Esophagus (tissue), 2 donors: ENCODE measurements around the gene SACM1L. TPM values are rescaled to one million over a fixed set of nuclear protein-coding genes. Genes with fewer than 3 reads are reported as not detected.

Experiments
- H3K27ac ChIP-seq, 2 donors: one replicate each; pipeline ENCODE4 v1.5.1; 2013; ENCODE audit warnings: low read depth in 2 of 2, mild to moderate bottlenecking in 2 of 2, inconsistent platforms in 1 of 2, low read length in 1 of 2, moderate library complexity in 1 of 2
- H3K27me3 ChIP-seq, 2 donors: one replicate each; pipeline ENCODE4 v1.6.1; 2013; ENCODE audit warnings: low read length in 2 of 2, control low read depth in 1 of 2, mild to moderate bottlenecking in 1 of 2; ENCODE audit not compliant: insufficient read depth in 2 of 2, control insufficient read depth in 1 of 2
- H3K36me3 ChIP-seq, 2 donors: one replicate each; pipeline ENCODE4 v1.6.1; 2013; ENCODE audit warnings: low read length in 1 of 2; ENCODE audit not compliant: control insufficient read depth in 2 of 2, insufficient read depth in 2 of 2
- H3K4me1 ChIP-seq, 2 donors: one replicate each; pipeline ENCODE4 v1.6.1; 2013; ENCODE audit warnings: low read length in 1 of 2; ENCODE audit not compliant: control insufficient read depth in 2 of 2, insufficient read depth in 2 of 2
- H3K4me3 ChIP-seq, 2 donors: one replicate each; pipeline ENCODE4 v1.5.1; 2013; ENCODE audit warnings: low read length in 2 of 2, mild to moderate bottlenecking in 2 of 2, low read depth in 1 of 2, moderate library complexity in 1 of 2
- H3K9me3 ChIP-seq, 2 donors: one replicate each; pipeline ENCODE4 v1.6.1; 2013; ENCODE audit warnings: mild to moderate bottlenecking in 2 of 2, low read depth in 1 of 2, low read length in 1 of 2, moderate library complexity in 1 of 2; ENCODE audit not compliant: control insufficient read depth in 2 of 2, insufficient read depth in 1 of 2
- whole genome bisulfite sequencing, 2 donors: extraction: QIAGEN DNeasy Blood & Tissue Kit; methylation state at CpG; one replicate each; pipeline ENCODE4 v1.1.7; 2013; 5-methylcytosine and 5-hydroxymethylcytosine counted together
- polyA plus RNA-seq, 2 donors: library from polyadenylated mRNA; stranded (reverse); fragments of 200-250 nt; gene quantifications; one replicate each; pipeline ENCODE4 v1.2.3, GENCODE V29; 2013
- donor health status: healthy with polysubstance abuse.
- donor health status: Bipolar disorder and iron deficiency.

SACM1L gene
- polyA plus RNA-seq, 2 donors, result 14.1 to 16.9 TPM

GRCh38 chr3:45758871-45759270, 69.7 kb downstream of the SACM1L start:
- H3K9me3 ChIP-seq, result no peaks in the 10 kb centered on the region
- WGBS, 2 donors, result 85 to 86% methylated on average over 16 of the region's 16 CpGs

GRCh38 chr3:45759851-45760250, 70.7 kb downstream of the SACM1L start:
- WGBS, 2 donors, result 88 to 91% methylated on average over 12 of the region's 12 CpGs
- Histone ChIP-seq H3K4me1 (no peaks in the 10 kb centered on the region), H3K27ac (no peak overlapping the region), H3K9me3 (no peaks in the 10 kb centered on the region), H3K4me3 (no peak overlapping the region), H3K27me3 (no peaks in the 10 kb centered on the region), H3K36me3 (no peaks in the 10 kb centered on the region)

More at GRCh38 chr3:45758871-45759270, 69.7 kb downstream of the SACM1L start:
- H3K4me3 ChIP-seq, result no peak overlapping the region
- H3K27ac ChIP-seq, result no peak overlapping the region
- H3K27me3 ChIP-seq, result no peaks in the 10 kb centered on the region
- H3K4me1 ChIP-seq, result no peaks in the 10 kb centered on the region
- no peaks in the 10 kb centered on the region for H3K36me3 ChIP-seq

- Histone ChIP-seq H3K27me3 (no peaks in the 10 kb centered on the region), H3K9me3 (no peaks in the 10 kb centered on the region), H3K4me3 (no peak overlapping the region), H3K4me1 (no peaks in the 10 kb centered on the region), H3K36me3 (no peaks in the 10 kb centered on the region), H3K27ac (no peak overlapping the region)
- WGBS, 2 donors, result 41 to 42% methylated on average over 14 of the region's 14 CpGs
Observed at GRCh38 chr3:45760878-45761711, 71.9 kb downstream of the SACM1L start.

- Histone ChIP-seq H3K9me3 (no peaks in the 10 kb centered on the region), H3K27ac (no peak overlapping the region), H3K36me3 (no peaks in the 10 kb centered on the region), H3K4me1 (no peaks in the 10 kb centered on the region), H3K4me3 (no peak overlapping the region), H3K27me3 (no peaks in the 10 kb centered on the region)
- 86 to 87% methylated on average over 10 of the region's 10 CpGs for WGBS, 2 donors
Observed at GRCh38 chr3:45761831-45762230, 72.6 kb downstream of the SACM1L start.

- Histone ChIP-seq H3K9me3 (no peaks in the 10 kb centered on the region), H3K4me3 (no peak overlapping the region), H3K36me3 (no peaks in the 10 kb centered on the region), H3K27ac (no peak overlapping the region), H3K4me1 (no peaks in the 10 kb centered on the region), H3K27me3 (no peaks in the 10 kb centered on the region)
- WGBS, 2 donors, result 80 to 83% methylated on average over 19 of the region's 19 CpGs
Observed at GRCh38 chr3:45762647-45763302, 73.6 kb downstream of the SACM1L start.

- no peaks in the 10 kb centered on the region for H3K27me3 ChIP-seq
- H3K36me3 ChIP-seq, result no peaks in the 10 kb centered on the region
- no peaks in the 10 kb centered on the region for H3K9me3 ChIP-seq
- H3K4me1 ChIP-seq, result no peaks in the 10 kb centered on the region
- H3K4me3 ChIP-seq, result no peak overlapping the region
- WGBS, 2 donors, result 86 to 95% methylated on average over 5 of the region's 5 CpGs
- no peak overlapping the region for H3K27ac ChIP-seq
Observed at GRCh38 chr3:45763303-45763675, 74.1 kb downstream of the SACM1L start.

- Histone ChIP-seq H3K4me1 (no peaks in the 10 kb centered on the region), H3K4me3 (no peak overlapping the region), H3K27me3 (no peaks in the 10 kb centered on the region), H3K9me3 (no peaks in the 10 kb centered on the region), H3K27ac (no peak overlapping the region), H3K36me3 (no peaks in the 10 kb centered on the region)
- WGBS, 2 donors, result 86 to 88% methylated on average over 9 of the region's 9 CpGs
Observed at GRCh38 chr3:45765266-45765851, 76.2 kb downstream of the SACM1L start.

GRCh38 chr3:45765958-45766357, 76.8 kb downstream of the SACM1L start:
- Histone ChIP-seq H3K4me3 (no peak overlapping the region), H3K27ac (no peak overlapping the region), H3K9me3 (no peaks in the 10 kb centered on the region), H3K36me3 (no peaks in the 10 kb centered on the region), H3K4me1 (no peaks in the 10 kb centered on the region), H3K27me3 (no peaks in the 10 kb centered on the region)
- WGBS, 2 donors, result 84% methylated on average over 8 of the region's 8 CpGs

GRCh38 chr3:45771166-45771775, 82.1 kb downstream of the SACM1L start:
- WGBS, 2 donors, result 96 to 97% methylated on average over 9 of the region's 9 CpGs
- no peaks in the 10 kb centered on the region for H3K9me3 ChIP-seq
- H3K27ac ChIP-seq, result no peak overlapping the region
- H3K4me1 ChIP-seq, result peaks cover 0 to 4% of the 10 kb centered on the region in 2 donors
- no peak overlapping the region for H3K4me3 ChIP-seq
- no peaks in the 10 kb centered on the region for H3K27me3 ChIP-seq
- H3K36me3 ChIP-seq, result no peaks in the 10 kb centered on the region
